Uterus (tissue), 4 donors: ENCODE data around the gene IGFBPL1. TPM values are rescaled to one million over a fixed set of nuclear protein-coding genes. Genes with fewer than 3 reads are reported as not detected.

ENCODE experiments used
- DNase-seq, 2 donors: peaks; one replicate each; pipeline ENCODE4 v3.0.0-alpha.2; 2019 to 2020
- H3K27ac ChIP-seq, 2 donors: fragments of 200-600 bp; sonication (generic); 1 replicate in 1 of 2; 2 replicates in 1 of 2; pipeline ENCODE4 v1.5.1; 2016 to 2018
- H3K27me3 ChIP-seq, 2 donors: fragments of 200-600 bp; sonication (generic); one replicate each; pipeline ENCODE4 v1.5.1; 2018 to 2019; ENCODE audit warnings: control low read depth in 1 of 2
- H3K36me3 ChIP-seq, 2 donors: fragments of 200-600 bp; sonication (generic); one replicate each; pipeline ENCODE4 v1.5.1; 2019; ENCODE audit warnings: control low read depth in 1 of 2
- H3K4me1 ChIP-seq, 2 donors: fragments of 200-600 bp; sonication (generic); one replicate each; pipeline ENCODE4 v1.5.1; 2018 to 2019; ENCODE audit warnings: control low read depth in 1 of 2
- H3K4me3 ChIP-seq, 2 donors: fragments of 200-600 bp; sonication (generic); 1 replicate in 1 of 2; 2 replicates in 1 of 2; pipeline ENCODE4 v1.5.1; 2018 to 2019; ENCODE audit warnings: mild to moderate bottlenecking in 1 of 2
- H3K9me3 ChIP-seq, 2 donors: fragments of 200-600 bp; sonication (generic); one replicate each; pipeline ENCODE4 v1.5.1; 2019; ENCODE audit warnings: control low read depth in 1 of 2
- POLR2A ChIP-seq, 2 donors: fragments of 450-650 bp; IDR thresholded peaks; one replicate each; pipeline ENCODE4 v1.6.1; 2016; ENCODE audit warnings: antibody characterized with exemption in 2 of 2, mild to moderate bottlenecking in 1 of 2, moderate library complexity in 1 of 2
- intact Hi-C: fragments of 100-400 bp; cut with DNase I; formaldehyde crosslinking; loops from one replicate; pipeline ENCODE4 v1.15.1; 2023; ENCODE audit warnings: low total_unique reads
- total RNA-seq, 4 donors: library from RNA; depleted of rRNA in 3 of 4; stranded (reverse); fragments of >200 nt in 3 of 4; gene quantifications; one replicate each; pipeline versions ENCODE4 v1.1.0 to v1.2.4, GENCODE V29; 2014 to 2023
- TF ChIP-seq, protein P1 (sequence below), 4 experiments: fragments of 200-600 bp in 2 of 4; fragments of 450-650 bp in 2 of 4; sonication (generic) in 2 of 4; IDR thresholded peaks; one replicate each; pipeline ENCODE4 v1.5.1; 2016 to 2019; ENCODE audit warnings: antibody characterized with exemption in 4 of 4, mild to moderate bottlenecking in 2 of 4, moderate library complexity in 1 of 4
- donor health status: DM: yes; HTN: yes; CAD: no.

IGFBPL1 gene
- total RNA-seq, 4 donors from 2014 or later = 0.55 to 1.3 TPM; not detected in 2

DNA sequence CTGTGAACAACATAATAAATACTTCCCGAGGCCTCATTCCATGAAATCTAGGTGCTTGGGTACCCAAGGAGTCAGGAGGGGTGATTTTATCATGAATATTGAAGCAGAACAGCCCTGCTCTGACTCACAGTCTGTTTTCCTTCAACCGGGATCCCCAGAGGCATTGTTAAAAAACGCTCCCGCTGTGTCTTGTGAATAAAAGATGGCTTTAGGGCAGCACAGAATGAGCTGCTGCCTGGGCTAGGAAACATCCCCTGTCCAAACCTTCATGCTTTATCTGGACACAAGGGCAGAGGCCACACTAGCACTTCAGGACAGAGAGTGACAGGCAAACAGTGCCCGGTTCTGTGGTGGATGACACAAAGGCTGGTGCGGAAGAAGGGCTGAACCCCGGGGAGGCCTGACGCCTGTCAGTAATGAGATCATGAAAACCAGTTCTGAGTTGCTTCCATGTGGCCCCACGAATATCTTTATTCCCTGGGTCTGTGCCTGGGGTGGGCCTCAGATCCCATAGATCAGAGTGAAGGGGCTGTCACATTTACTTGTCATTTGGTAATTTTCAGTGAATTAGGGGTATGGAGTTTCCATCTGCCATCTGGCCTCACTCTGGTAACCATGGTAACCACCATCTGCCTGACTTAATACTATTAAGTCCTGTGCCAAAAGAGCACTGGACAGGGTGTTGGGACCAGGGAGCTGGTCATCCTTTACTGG lies 2.6 kb downstream of the IGFBPL1 start:
- Histone ChIP-seq H3K4me3 (no peak overlapping the region), H3K4me1 (no peaks in the 10 kb centered on the region), H3K27me3 (no peaks in the 10 kb centered on the region), H3K36me3 (no peaks in the 10 kb centered on the region), H3K27ac (peak overlapping the region in 1 of 2 donors; percentile 28), H3K9me3 (no peaks in the 10 kb centered on the region)
- intact Hi-C loops = no loop called here
- DNase-seq = no peak
- TF ChIP-seq, protein P1, sequence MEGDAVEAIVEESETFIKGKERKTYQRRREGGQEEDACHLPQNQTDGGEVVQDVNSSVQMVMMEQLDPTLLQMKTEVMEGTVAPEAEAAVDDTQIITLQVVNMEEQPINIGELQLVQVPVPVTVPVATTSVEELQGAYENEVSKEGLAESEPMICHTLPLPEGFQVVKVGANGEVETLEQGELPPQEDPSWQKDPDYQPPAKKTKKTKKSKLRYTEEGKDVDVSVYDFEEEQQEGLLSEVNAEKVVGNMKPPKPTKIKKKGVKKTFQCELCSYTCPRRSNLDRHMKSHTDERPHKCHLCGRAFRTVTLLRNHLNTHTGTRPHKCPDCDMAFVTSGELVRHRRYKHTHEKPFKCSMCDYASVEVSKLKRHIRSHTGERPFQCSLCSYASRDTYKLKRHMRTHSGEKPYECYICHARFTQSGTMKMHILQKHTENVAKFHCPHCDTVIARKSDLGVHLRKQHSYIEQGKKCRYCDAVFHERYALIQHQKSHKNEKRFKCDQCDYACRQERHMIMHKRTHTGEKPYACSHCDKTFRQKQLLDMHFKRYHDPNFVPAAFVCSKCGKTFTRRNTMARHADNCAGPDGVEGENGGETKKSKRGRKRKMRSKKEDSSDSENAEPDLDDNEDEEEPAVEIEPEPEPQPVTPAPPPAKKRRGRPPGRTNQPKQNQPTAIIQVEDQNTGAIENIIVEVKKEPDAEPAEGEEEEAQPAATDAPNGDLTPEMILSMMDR (IDR thresholded peaks at IDR 0.05) = no peak
- TF ChIP-seq POLR2A (IDR thresholded peaks at IDR 0.05) = no peak

DNA sequence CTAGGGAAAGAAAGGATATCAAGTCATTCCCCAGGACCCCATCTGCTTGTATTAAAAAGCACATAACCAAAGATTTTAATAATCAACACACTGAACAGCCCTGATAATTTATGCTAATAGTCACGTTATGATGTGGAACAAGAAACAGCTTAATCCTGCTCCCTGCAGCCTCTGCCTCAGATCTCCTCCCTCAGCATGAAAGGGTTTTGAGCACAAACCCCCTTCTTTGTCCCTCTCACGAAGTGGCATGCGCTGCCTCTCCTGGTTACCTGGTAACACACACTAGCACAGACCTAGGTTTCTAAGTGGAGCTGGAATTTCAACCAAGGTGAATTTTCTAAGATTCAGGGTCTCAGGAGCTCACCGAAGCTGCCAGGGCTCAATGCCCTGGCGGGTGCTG lies 5.1 kb downstream of the IGFBPL1 start:
- Histone ChIP-seq H3K9me3 (no peaks in the 10 kb centered on the region), H3K4me3 (no peak overlapping the region), H3K4me1 (no peaks in the 10 kb centered on the region), H3K27ac (no peak overlapping the region), H3K36me3 (no peaks in the 10 kb centered on the region), H3K27me3 (no peaks in the 10 kb centered on the region)
- intact Hi-C loops = no loop called here
- TF ChIP-seq POLR2A (IDR thresholded peaks at IDR 0.05) = no peak
- TF ChIP-seq, protein P1 (IDR thresholded peaks at IDR 0.05) = no peak
- no peak for DNase-seq

- Histone ChIP-seq H3K9me3 (no peaks in the 10 kb centered on the region), H3K27ac (no peak overlapping the region), H3K4me3 (no peak overlapping the region), H3K27me3 (no peaks in the 10 kb centered on the region), H3K36me3 (no peaks in the 10 kb centered on the region), H3K4me1 (no peaks in the 10 kb centered on the region)
- no peak for TF ChIP-seq POLR2A (IDR thresholded peaks at IDR 0.05)
- TF ChIP-seq, protein P1 (IDR thresholded peaks at IDR 0.05) = no peak
- DNase-seq = no peak
- intact Hi-C loops = no loop called here
Measured at GRCh38 chr9:38418366-38418765, 5.9 kb downstream of the IGFBPL1 start.

GRCh38 chr9:38417003-38417945 lies 7.0 kb downstream of the IGFBPL1 start:
- DNase-seq = no peak
- intact Hi-C loops = no loop called here

More at GRCh38 chr9:38417003-38417945, 7.0 kb downstream of the IGFBPL1 start:
- Histone ChIP-seq H3K27ac (no peak overlapping the region), H3K4me3 (no peak overlapping the region), H3K36me3 (no peaks in the 10 kb centered on the region), H3K4me1 (no peaks in the 10 kb centered on the region), H3K9me3 (no peaks in the 10 kb centered on the region), H3K27me3 (no peaks in the 10 kb centered on the region)
- no peak for TF ChIP-seq POLR2A (IDR thresholded peaks at IDR 0.05)
- TF ChIP-seq, protein P1 (IDR thresholded peaks at IDR 0.05) = no peak
